Hypothalamus (tissue), 51 donors: ENCODE measurements around the gene SPRED2.

Experiments
- DNase-seq, 51 donors: peaks; one replicate each; lab custom pipeline; 2025; lab: John Stamatoyannopoulos, UW

Gene SPRED2

GRCh38 chr2:65261676-65262075 is 170.7 kb downstream of the SPRED2 start:
- no peak for DNase-seq
